ENCODE measurements around the gene CCDC92. TPM values are rescaled to one million over a fixed set of nuclear protein-coding genes. Genes with fewer than 3 reads are reported as not detected.

Gene CCDC92
- polyA plus RNA-seq, 4 donors, result 21.1 to 33.5 (median 29.2) TPM

- H3K36me3 ChIP-seq (ENCODE audit: control insufficient read depth in 3 of 3, insufficient read depth in 2 of 3, low read depth in 1 of 3, low read length in 3 of 3), result peaks cover 14 to 22% (median 18%) of the 10 kb centered on the region in 3 donors
- H3K4me3 ChIP-seq (ENCODE audit: low read depth in 1 of 3, low read length in 3 of 3), result no peak overlapping the region
- DNase-seq, result peak; percentile 42 to 70
- WGBS, 3 donors, result 83 to 84% (median 84%) methylated on average over 13 of the region's 13 CpGs
- H3K27me3 ChIP-seq (ENCODE audit: control insufficient read depth in 3 of 3, insufficient read depth in 3 of 3, low read length in 3 of 3), result no peaks in the 10 kb centered on the region
- peaks cover 0 to 26% (median 0%) of the 10 kb centered on the region in 3 donors for H3K4me1 ChIP-seq (ENCODE audit: control insufficient read depth in 3 of 3, insufficient read depth in 2 of 3, low read depth in 1 of 3, low read length in 2 of 3)
- no peak for FAIRE-seq
- H3K27ac ChIP-seq (ENCODE audit: low read depth in 1 of 3, low read length in 2 of 3), result peak overlapping the region in 1 of 3 donors; percentile 73
- no peaks in the 10 kb centered on the region for H3K9me3 ChIP-seq (ENCODE audit: control insufficient read depth in 2 of 2, insufficient read depth in 1 of 2, low read depth in 1 of 2, low read length in 1 of 2)
Observed at GRCh38 chr12:124015494-124016461, 43.1 kb upstream of the CCDC92 start.

DNA sequence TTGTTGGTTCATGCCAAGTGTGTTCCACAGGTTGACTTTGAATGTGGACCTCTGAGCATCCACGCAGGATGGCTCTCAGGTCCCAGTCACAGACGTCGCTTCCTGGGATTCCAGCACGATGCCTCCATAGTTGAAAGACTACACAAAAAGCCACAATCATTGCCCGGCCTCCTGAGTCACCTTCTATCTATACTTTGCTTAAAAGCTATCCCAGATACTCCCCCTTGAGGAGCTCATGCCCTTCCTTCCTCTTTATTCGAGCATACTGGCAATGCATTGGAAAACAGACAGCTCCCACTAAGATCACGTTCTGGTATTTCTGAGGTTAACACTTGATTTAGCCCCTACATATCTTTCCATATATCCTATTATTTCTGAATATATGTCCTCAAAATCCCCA, 40.4 kb upstream of the CCDC92 start:
- Histone ChIP-seq H3K36me3 (ENCODE audit: control insufficient read depth in 3 of 3, insufficient read depth in 2 of 3, low read depth in 1 of 3, low read length in 3 of 3) (peaks cover 18 to 36% (median 24%) of the 10 kb centered on the region in 3 donors), H3K27ac (ENCODE audit: low read depth in 1 of 3, low read length in 2 of 3) (no peak overlapping the region), H3K27me3 (ENCODE audit: control insufficient read depth in 3 of 3, insufficient read depth in 3 of 3, low read length in 3 of 3) (no peaks in the 10 kb centered on the region), H3K4me3 (ENCODE audit: low read depth in 1 of 3, low read length in 3 of 3) (no peak overlapping the region), H3K9me3 (ENCODE audit: control insufficient read depth in 2 of 2, insufficient read depth in 1 of 2, low read depth in 1 of 2, low read length in 1 of 2) (no peaks in the 10 kb centered on the region), H3K4me1 (ENCODE audit: control insufficient read depth in 3 of 3, insufficient read depth in 2 of 3, low read depth in 1 of 3, low read length in 2 of 3) (peaks cover 0 to 26% (median 0%) of the 10 kb centered on the region in 3 donors)
- DNase-seq (no peak), FAIRE-seq (no peak)
- WGBS, 3 donors, result 92 to 99% (median 94%) methylated on average over 7 of the region's 7 CpGs

DNA sequence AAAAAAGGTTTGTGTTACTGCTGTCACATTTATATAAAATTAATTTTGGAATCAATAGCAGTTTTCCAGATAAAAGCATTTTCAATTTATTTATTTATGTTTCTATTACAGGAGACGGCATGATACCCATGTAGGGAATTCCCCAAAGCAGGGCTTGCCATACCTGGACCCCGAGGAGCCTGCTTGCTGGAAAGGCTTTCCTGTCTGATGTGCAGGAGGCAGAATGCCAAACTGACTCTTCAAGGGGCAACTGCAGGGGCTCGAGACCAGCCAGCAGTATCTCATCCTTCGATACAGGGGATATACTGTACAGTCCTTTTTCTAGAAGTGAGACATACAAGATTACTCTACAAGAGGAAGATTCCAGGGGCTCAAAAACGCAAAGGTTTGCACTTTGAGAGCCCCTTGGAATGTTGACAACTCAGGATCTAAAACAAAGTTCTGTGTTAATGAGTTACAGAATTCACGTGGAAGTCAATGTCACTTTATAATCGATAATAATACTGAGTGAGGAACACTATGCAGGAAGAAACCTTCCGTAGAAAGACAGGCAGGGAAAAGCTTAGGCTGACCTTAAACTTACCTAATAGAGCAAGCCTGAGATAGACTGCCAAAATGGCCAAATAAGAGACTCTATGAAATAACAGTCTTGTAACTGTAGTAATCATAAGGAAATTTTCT, 38.9 kb upstream of the CCDC92 start:
- H3K27ac ChIP-seq (ENCODE audit: low read depth in 1 of 3, low read length in 2 of 3), result peak overlapping the region in 1 of 3 donors; percentile 41
- FAIRE-seq, result no peak
- H3K4me3 ChIP-seq (ENCODE audit: low read depth in 1 of 3, low read length in 3 of 3), result no peak overlapping the region
- no peaks in the 10 kb centered on the region for H3K9me3 ChIP-seq (ENCODE audit: control insufficient read depth in 2 of 2, insufficient read depth in 1 of 2, low read depth in 1 of 2, low read length in 1 of 2)
- H3K36me3 ChIP-seq (ENCODE audit: control insufficient read depth in 3 of 3, insufficient read depth in 2 of 3, low read depth in 1 of 3, low read length in 3 of 3), result peaks cover 18 to 41% (median 24%) of the 10 kb centered on the region in 3 donors
- peaks cover 0 to 33% (median 0%) of the 10 kb centered on the region in 3 donors for H3K4me1 ChIP-seq (ENCODE audit: control insufficient read depth in 3 of 3, insufficient read depth in 2 of 3, low read depth in 1 of 3, low read length in 2 of 3)
- DNase-seq, result peak in 1 of 2 donors; percentile 69
- WGBS, 3 donors, result 60 to 80% (median 70%) methylated on average over 8 of the region's 8 CpGs
- no peaks in the 10 kb centered on the region for H3K27me3 ChIP-seq (ENCODE audit: control insufficient read depth in 3 of 3, insufficient read depth in 3 of 3, low read length in 3 of 3)

DNA sequence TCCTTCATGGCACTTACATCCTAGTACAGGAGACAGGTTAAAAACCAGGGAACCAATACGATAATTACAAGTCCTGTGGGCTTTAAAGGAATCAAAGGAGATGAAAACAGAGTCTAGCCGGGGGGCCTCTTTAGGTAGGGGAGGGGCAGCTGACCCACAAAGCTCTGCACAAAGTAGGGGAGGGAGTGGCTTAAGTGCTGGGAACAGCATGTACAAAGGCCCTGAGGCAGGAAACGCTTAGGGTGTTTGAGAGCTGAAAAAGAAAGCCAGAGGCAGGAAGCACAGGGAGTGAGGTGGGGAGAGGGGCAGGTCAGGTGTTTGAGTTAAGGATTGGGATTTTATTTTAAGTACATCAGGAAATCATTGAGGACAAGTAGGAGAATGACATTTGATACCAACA, 38.1 kb upstream of the CCDC92 start:
- H3K36me3 ChIP-seq (ENCODE audit: control insufficient read depth in 3 of 3, insufficient read depth in 2 of 3, low read depth in 1 of 3, low read length in 3 of 3), result peaks cover 20 to 44% (median 23%) of the 10 kb centered on the region in 3 donors
- peaks cover 0 to 38% (median 0%) of the 10 kb centered on the region in 3 donors for H3K4me1 ChIP-seq (ENCODE audit: control insufficient read depth in 3 of 3, insufficient read depth in 2 of 3, low read depth in 1 of 3, low read length in 2 of 3)
- WGBS, 3 donors, result 84 to 88% (median 87%) methylated on average over 3 of the region's 3 CpGs
- H3K27ac ChIP-seq (ENCODE audit: low read depth in 1 of 3, low read length in 2 of 3), result peak overlapping the region in 1 of 3 donors; percentile 41
- H3K4me3 ChIP-seq (ENCODE audit: low read depth in 1 of 3, low read length in 3 of 3), result no peak overlapping the region
- DNase-seq (no peak), FAIRE-seq (no peak)
- no peaks in the 10 kb centered on the region for H3K9me3 ChIP-seq (ENCODE audit: control insufficient read depth in 2 of 2, insufficient read depth in 1 of 2, low read depth in 1 of 2, low read length in 1 of 2)
- H3K27me3 ChIP-seq (ENCODE audit: control insufficient read depth in 3 of 3, insufficient read depth in 3 of 3, low read length in 3 of 3), result no peaks in the 10 kb centered on the region

- 86 to 97% (median 88%) methylated on average over 6 of the region's 6 CpGs for WGBS, 3 donors
Observed at GRCh38 chr12:124009781-124010180, 37.1 kb upstream of the CCDC92 start.

DNA sequence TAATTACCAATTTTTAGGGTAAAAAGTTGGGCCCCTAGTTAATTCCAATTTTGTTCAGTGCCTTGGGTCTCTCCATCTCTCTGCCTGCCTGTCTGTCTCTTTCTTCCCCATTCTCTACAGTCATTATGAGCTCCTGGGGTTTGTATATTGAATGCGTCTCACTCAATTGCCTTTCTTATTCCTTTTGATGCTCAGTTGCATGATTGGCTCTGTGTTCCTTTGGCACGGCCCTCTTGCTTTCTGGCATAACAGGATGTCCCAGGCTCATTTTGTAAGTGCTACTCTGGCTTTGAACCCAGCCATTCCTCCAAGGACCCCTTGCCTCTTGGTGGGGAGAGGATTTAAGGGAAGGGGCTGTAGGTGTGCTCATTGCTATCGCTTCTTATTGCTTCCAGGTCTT, 36.0 kb upstream of the CCDC92 start:
- Histone ChIP-seq H3K27ac (ENCODE audit: low read depth in 1 of 3, low read length in 2 of 3) (no peak overlapping the region), H3K4me3 (ENCODE audit: low read depth in 1 of 3, low read length in 3 of 3) (no peak overlapping the region), H3K4me1 (ENCODE audit: control insufficient read depth in 3 of 3, insufficient read depth in 2 of 3, low read depth in 1 of 3, low read length in 2 of 3) (peaks cover 0 to 38% (median 0%) of the 10 kb centered on the region in 3 donors), H3K27me3 (ENCODE audit: control insufficient read depth in 3 of 3, insufficient read depth in 3 of 3, low read length in 3 of 3) (no peaks in the 10 kb centered on the region), H3K36me3 (ENCODE audit: control insufficient read depth in 3 of 3, insufficient read depth in 2 of 3, low read depth in 1 of 3, low read length in 3 of 3) (peaks cover 15 to 49% (median 23%) of the 10 kb centered on the region in 3 donors), H3K9me3 (ENCODE audit: control insufficient read depth in 2 of 2, insufficient read depth in 1 of 2, low read depth in 1 of 2, low read length in 1 of 2) (no peaks in the 10 kb centered on the region)
- 84 to 96% (median 88%) methylated on average over 3 of the region's 3 CpGs for WGBS, 3 donors
- no peak for FAIRE-seq
- DNase-seq, result no peak

More at GRCh38 chr12:124009781-124010180, 37.1 kb upstream of the CCDC92 start:
- Histone ChIP-seq H3K27me3 (ENCODE audit: control insufficient read depth in 3 of 3, insufficient read depth in 3 of 3, low read length in 3 of 3) (no peaks in the 10 kb centered on the region), H3K27ac (ENCODE audit: low read depth in 1 of 3, low read length in 2 of 3) (no peak overlapping the region), H3K9me3 (ENCODE audit: control insufficient read depth in 2 of 2, insufficient read depth in 1 of 2, low read depth in 1 of 2, low read length in 1 of 2) (no peaks in the 10 kb centered on the region), H3K4me1 (ENCODE audit: control insufficient read depth in 3 of 3, insufficient read depth in 2 of 3, low read depth in 1 of 3, low read length in 2 of 3) (peaks cover 0 to 40% (median 0%) of the 10 kb centered on the region in 3 donors), H3K4me3 (ENCODE audit: low read depth in 1 of 3, low read length in 3 of 3) (no peak overlapping the region), H3K36me3 (ENCODE audit: control insufficient read depth in 3 of 3, insufficient read depth in 2 of 3, low read depth in 1 of 3, low read length in 3 of 3) (peaks cover 20 to 42% (median 23%) of the 10 kb centered on the region in 3 donors)
- DNase-seq, result no peak
- no peak for FAIRE-seq

- Histone ChIP-seq H3K4me3 (ENCODE audit: low read depth in 1 of 3, low read length in 3 of 3) (no peak overlapping the region), H3K4me1 (ENCODE audit: control insufficient read depth in 3 of 3, insufficient read depth in 2 of 3, low read depth in 1 of 3, low read length in 2 of 3) (peaks cover 0 to 38% (median 0%) of the 10 kb centered on the region in 3 donors), H3K9me3 (ENCODE audit: control insufficient read depth in 2 of 2, insufficient read depth in 1 of 2, low read depth in 1 of 2, low read length in 1 of 2) (no peaks in the 10 kb centered on the region), H3K27ac (ENCODE audit: low read depth in 1 of 3, low read length in 2 of 3) (no peak overlapping the region), H3K27me3 (ENCODE audit: control insufficient read depth in 3 of 3, insufficient read depth in 3 of 3, low read length in 3 of 3) (no peaks in the 10 kb centered on the region), H3K36me3 (ENCODE audit: control insufficient read depth in 3 of 3, insufficient read depth in 2 of 3, low read depth in 1 of 3, low read length in 3 of 3) (peaks cover 13 to 53% (median 23%) of the 10 kb centered on the region in 3 donors)
- WGBS, 3 donors, result 55 to 64% (median 59%) methylated on average over 9 of the region's 9 CpGs
- DNase-seq (no peak), FAIRE-seq (no peak)
Observed at GRCh38 chr12:124007826-124008570, 35.4 kb upstream of the CCDC92 start.
